ENCODE data around the gene CCKAR.
"Not testable (repeated sequence)": the region's sequence is repeated elsewhere in the genome, so short reads cannot be mapped to it uniquely, and the experiment has no call there.

The CCKAR gene

DNA sequence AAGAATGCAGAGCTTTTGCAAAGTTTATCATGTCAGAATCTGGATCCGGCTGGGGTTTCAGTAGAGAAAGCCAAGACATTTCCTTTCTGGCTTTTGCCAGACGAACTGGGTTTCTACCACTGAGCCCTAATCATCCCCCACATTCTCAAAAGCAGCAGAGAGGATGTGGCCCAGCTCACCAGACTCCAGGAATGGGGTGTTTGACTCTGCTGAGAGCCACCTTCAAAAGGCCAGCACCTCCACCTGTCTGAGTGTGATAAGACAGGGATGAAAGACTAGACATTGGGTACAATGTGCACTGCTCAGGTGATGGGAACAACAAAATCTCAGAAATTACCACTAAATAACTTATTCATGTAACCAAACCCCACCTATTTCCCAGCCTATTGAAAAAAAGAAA lies 25.7 kb upstream of the CCKAR start:
- Histone ChIP-seq H3K4me3 (ENCODE audit: low read length) (no peak overlapping the region), H3K27me3 (ENCODE audit: control insufficient read depth, insufficient read depth, low read length) (no peaks in the 10 kb centered on the region), H3K27ac (ENCODE audit: low read length) (no peak overlapping the region), H3K36me3 (ENCODE audit: control insufficient read depth, insufficient read depth, low read length) (no peaks in the 10 kb centered on the region), H3K9me3 (ENCODE audit: control insufficient read depth, insufficient read depth, low read length) (no peaks in the 10 kb centered on the region), H3K4me1 (ENCODE audit: control insufficient read depth, insufficient read depth, low read length) (no peaks in the 10 kb centered on the region)
- no peak for DNase-seq (ENCODE audit: low read depth, low spot score)
- WGBS (ENCODE audit: insufficient coverage, insufficient read length) = no CpG with 5 or more reads among the region's 2 CpGs

DNA sequence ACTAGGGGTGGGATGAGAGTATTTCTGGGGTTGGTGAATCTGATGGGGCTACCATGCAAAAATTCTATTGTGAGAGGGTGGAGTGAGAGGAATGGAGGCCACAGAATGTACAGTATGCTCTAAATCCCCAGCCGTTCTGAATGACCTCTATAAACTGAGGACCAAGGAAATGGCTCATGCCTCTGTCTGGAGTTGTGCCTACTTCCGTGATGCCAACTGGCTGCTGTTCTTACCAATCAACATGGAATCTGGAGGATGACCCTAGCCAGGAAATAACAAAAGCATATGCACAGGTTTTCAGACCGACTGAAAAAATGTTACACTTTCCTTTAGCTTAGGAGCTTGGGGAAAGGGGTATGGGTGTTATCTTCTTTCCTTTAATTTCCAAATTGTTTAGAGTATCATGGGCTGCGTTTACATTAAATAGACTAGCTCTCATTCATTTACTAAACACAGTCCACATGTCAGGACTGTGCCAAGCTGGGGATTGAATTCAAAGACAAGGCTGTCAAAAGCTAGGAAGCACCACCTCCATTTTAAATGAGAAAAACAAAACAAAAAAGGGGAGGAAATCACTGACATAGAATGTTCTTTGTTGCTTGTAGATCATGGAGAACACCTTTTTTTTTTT lies 20.2 kb upstream of the CCKAR start:
- Histone ChIP-seq H3K9me3 (ENCODE audit: control insufficient read depth, insufficient read depth, low read length) (no peaks in the 10 kb centered on the region), H3K36me3 (ENCODE audit: control insufficient read depth, insufficient read depth, low read length) (no peaks in the 10 kb centered on the region), H3K4me3 (ENCODE audit: low read length) (no peak overlapping the region), H3K27ac (ENCODE audit: low read length) (no peak overlapping the region), H3K4me1 (ENCODE audit: control insufficient read depth, insufficient read depth, low read length) (no peaks in the 10 kb centered on the region), H3K27me3 (ENCODE audit: control insufficient read depth, insufficient read depth, low read length) (no peaks in the 10 kb centered on the region)
- no CpG with 5 or more reads among the region's 4 CpGs for WGBS (ENCODE audit: insufficient coverage, insufficient read length)
- DNase-seq (ENCODE audit: low read depth, low spot score) = no peak

DNA sequence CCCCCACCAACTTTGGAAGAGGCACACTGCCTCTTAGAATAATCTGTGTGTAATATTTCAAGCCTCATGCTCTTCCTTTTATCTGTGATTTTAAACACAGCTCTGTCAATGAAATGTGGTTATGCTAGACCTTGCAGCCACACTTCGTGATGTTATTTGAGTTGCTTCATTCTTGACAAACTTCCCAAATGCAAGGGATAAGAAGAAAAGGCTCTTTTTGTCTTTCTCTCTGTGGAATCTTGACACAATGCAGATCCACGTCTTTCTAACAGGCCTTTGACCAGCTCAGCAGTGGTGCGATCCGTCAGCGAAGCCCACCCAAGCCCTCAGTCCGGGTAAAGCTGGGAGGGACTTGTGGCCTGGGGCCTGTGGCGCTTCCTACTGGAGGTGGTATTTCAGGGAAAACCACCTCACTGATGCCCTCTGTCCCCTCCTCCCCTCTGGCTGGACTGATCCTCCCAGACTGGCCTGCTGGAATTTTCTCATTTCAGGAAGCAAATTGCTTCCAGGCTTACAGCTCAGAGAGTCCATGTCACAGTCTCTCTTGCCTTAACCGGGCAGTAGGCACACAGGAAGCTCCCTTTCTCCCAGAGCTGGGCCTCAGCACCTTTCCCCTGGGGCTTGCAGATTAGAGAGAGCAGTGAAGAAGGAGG lies 19.5 kb upstream of the CCKAR start:
- DNase-seq (ENCODE audit: low read depth, low spot score) = no peak
- no peaks in the 10 kb centered on the region for H3K4me1 ChIP-seq (ENCODE audit: control insufficient read depth, insufficient read depth, low read length)
- no peaks in the 10 kb centered on the region for H3K36me3 ChIP-seq (ENCODE audit: control insufficient read depth, insufficient read depth, low read length)
- no peak overlapping the region for H3K27ac ChIP-seq (ENCODE audit: low read length)
- no peak overlapping the region for H3K4me3 ChIP-seq (ENCODE audit: low read length)
- no peaks in the 10 kb centered on the region for H3K27me3 ChIP-seq (ENCODE audit: control insufficient read depth, insufficient read depth, low read length)
- no CpG with 5 or more reads among the region's 8 CpGs for WGBS (ENCODE audit: insufficient coverage, insufficient read length)
- H3K9me3 ChIP-seq (ENCODE audit: control insufficient read depth, insufficient read depth, low read length) = no peaks in the 10 kb centered on the region

DNA sequence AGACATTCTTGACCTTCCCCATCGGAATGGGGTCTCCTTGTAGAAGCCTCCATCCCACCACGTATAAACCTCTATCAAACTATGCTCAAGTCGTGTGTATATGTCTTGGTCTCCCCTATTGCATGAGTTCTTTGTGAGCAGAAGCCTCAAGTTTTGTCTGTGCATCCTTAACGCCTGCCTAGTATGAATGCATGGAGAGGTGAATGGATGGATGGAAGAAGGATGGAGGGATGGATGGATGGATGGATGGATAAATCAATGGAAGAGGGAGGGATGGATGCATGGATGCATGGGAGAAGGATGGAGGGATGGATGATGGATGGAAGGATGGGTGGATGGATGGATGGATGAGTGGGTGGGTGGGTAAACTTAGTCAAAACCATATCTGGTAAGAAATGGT lies 17.0 kb upstream of the CCKAR start:
- Histone ChIP-seq H3K4me1 (ENCODE audit: control insufficient read depth, insufficient read depth, low read length) (no peaks in the 10 kb centered on the region), H3K27me3 (ENCODE audit: control insufficient read depth, insufficient read depth, low read length) (no peaks in the 10 kb centered on the region), H3K9me3 (ENCODE audit: control insufficient read depth, insufficient read depth, low read length) (no peaks in the 10 kb centered on the region), H3K4me3 (ENCODE audit: low read length) (no peak overlapping the region), H3K27ac (ENCODE audit: low read length) (no peak overlapping the region), H3K36me3 (ENCODE audit: control insufficient read depth, insufficient read depth, low read length) (no peaks in the 10 kb centered on the region)
- DNase-seq (ENCODE audit: low read depth, low spot score) = no peak
- no CpG with 5 or more reads among the region's 4 CpGs for WGBS (ENCODE audit: insufficient coverage, insufficient read length)

DNA sequence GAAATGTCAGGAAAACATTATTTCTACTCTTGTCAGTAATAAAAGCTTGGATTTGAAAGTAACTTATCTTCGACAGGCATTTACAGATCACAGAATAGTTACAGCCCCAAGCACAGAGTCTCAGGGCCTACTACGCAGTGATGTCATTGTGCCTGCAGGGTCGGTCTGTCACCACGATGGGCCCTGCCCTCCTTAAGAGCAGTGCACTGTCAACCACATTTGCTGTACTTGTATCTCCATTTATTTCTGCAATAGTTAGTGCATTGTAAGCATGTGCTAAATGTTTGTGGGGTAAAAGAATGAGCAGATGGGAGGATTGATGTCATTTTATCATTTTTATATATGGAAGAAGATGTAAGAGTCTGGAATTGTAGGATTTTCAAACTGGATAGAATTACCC lies 13.6 kb upstream of the CCKAR start:
- H3K9me3 ChIP-seq (ENCODE audit: control insufficient read depth, insufficient read depth, low read length) = no peaks in the 10 kb centered on the region
- no peak for DNase-seq (ENCODE audit: low read depth, low spot score)
- no peaks in the 10 kb centered on the region for H3K27me3 ChIP-seq (ENCODE audit: control insufficient read depth, insufficient read depth, low read length)
- WGBS (ENCODE audit: insufficient coverage, insufficient read length) = no CpG with 5 or more reads among the region's 4 CpGs
- H3K4me1 ChIP-seq (ENCODE audit: control insufficient read depth, insufficient read depth, low read length) = no peaks in the 10 kb centered on the region
- no peaks in the 10 kb centered on the region for H3K36me3 ChIP-seq (ENCODE audit: control insufficient read depth, insufficient read depth, low read length)
- no peak overlapping the region for H3K27ac ChIP-seq (ENCODE audit: low read length)
- H3K4me3 ChIP-seq (ENCODE audit: low read length) = no peak overlapping the region

DNA sequence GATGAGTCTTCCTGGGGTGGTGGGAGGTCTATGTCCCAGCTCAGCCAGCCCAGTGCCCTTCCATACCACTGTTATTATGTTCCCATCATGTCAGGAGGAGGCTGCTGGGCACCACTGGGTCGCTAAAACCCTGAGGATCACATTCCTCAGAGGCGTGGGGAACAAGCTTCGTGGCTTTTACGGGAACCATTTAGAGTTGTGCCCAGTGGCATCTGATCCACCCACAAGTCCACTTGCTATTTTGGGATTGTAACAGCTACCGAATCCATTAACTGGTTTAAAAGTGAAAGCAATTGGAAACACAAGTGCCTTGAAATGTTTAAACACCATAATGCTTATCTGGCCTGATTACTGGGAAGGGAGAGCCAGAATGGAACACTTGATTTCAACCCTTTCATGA lies 13.1 kb upstream of the CCKAR start:
- H3K36me3 ChIP-seq (ENCODE audit: control insufficient read depth, insufficient read depth, low read length) = no peaks in the 10 kb centered on the region
- H3K9me3 ChIP-seq (ENCODE audit: control insufficient read depth, insufficient read depth, low read length) = no peaks in the 10 kb centered on the region
- H3K27ac ChIP-seq (ENCODE audit: low read length) = no peak overlapping the region
- DNase-seq (ENCODE audit: low read depth, low spot score) = no peak
- H3K4me1 ChIP-seq (ENCODE audit: control insufficient read depth, insufficient read depth, low read length) = no peaks in the 10 kb centered on the region
- no CpG with 5 or more reads among the region's 5 CpGs for WGBS (ENCODE audit: insufficient coverage, insufficient read length)
- H3K27me3 ChIP-seq (ENCODE audit: control insufficient read depth, insufficient read depth, low read length) = no peaks in the 10 kb centered on the region
- no peak overlapping the region for H3K4me3 ChIP-seq (ENCODE audit: low read length)

DNA sequence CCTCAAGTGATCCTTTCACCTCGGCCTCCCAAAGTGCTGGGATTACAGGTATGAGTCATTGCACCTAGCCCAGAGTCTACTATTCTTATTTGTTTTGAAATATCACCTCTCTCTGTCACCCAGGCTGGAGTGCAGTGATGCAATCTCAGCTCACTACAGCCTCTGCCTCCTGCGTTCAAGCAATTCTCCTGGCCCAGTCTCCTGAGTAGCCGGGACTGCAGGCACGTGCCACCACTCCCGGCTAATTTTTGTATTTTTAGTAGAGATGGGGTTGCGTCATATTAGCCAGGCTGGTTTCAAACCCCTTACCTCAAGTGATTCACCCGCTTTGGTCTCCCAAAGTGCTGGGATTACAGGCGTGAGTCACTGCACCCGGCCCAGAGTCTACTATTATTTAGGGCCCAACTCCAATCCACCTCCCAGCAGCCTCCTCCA lies 10.3 kb upstream of the CCKAR start:
- DNase-seq (ENCODE audit: low read depth, low spot score); H3K4me3 ChIP-seq (ENCODE audit: low read length); H3K9me3 ChIP-seq (ENCODE audit: control insufficient read depth, insufficient read depth, low read length); H3K27ac ChIP-seq (ENCODE audit: low read length); H3K36me3 ChIP-seq (ENCODE audit: control insufficient read depth, insufficient read depth, low read length); H3K27me3 ChIP-seq (ENCODE audit: control insufficient read depth, insufficient read depth, low read length); H3K4me1 ChIP-seq (ENCODE audit: control insufficient read depth, insufficient read depth, low read length): not testable (repeated sequence)
- WGBS (ENCODE audit: insufficient coverage, insufficient read length) = no CpG with 5 or more reads among the region's 9 CpGs

DNA sequence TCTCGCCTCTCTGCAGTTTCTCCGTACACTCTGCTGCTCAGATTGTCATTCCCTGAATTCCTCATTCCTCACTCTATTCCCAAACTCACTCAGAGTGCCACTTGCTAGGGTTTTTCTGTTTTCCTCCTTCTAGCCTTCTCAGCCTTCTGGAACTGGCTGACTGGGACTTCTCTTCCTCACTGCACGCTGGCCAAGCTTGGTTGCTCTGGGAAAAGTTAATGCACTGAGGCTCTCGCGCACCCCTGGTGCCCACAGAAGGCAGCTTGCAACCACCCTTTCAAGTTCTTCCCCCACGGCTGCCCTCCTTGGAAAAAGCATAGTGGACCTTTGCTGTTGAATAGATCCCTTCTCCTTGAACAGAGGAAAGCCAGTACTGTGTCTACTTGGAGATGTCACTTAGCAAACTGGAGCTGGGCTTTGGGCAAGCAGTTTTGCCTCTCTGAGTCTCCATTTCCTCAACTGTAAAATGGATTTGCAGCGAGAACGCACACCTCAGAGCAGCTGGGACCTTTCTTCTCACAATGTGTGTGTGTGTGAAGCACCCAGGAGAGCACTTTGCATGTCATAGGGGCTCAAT lies 6.0 kb upstream of the CCKAR start:
- no CpG with 5 or more reads among the region's 8 CpGs for WGBS (ENCODE audit: insufficient coverage, insufficient read length)
- Histone ChIP-seq H3K4me3 (ENCODE audit: low read length) (no peak overlapping the region), H3K27me3 (ENCODE audit: control insufficient read depth, insufficient read depth, low read length) (no peaks in the 10 kb centered on the region), H3K9me3 (ENCODE audit: control insufficient read depth, insufficient read depth, low read length) (no peaks in the 10 kb centered on the region), H3K36me3 (ENCODE audit: control insufficient read depth, insufficient read depth, low read length) (no peaks in the 10 kb centered on the region), H3K27ac (ENCODE audit: low read length) (no peak overlapping the region), H3K4me1 (ENCODE audit: control insufficient read depth, insufficient read depth, low read length) (no peaks in the 10 kb centered on the region)
- no peak for DNase-seq (ENCODE audit: low read depth, low spot score)

DNA sequence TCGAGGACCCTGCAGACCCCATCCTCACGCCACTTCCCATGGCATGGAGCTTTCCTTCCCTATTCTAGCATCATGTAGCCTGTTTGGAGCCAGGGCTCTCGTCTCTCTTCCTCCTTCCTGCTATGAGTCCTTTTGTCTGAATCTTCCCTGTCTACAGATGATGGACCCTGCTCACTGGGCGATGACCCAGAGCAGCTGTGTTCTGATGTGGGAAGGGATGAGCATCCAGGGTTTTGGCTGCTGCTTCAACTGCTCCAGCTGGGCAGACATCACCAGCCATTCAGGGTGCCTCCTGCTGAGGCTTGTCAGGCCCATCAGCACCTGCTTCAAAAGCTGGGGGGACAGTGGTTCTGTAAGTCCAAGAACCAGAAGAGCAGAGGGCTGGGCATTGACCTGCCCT lies 3.2 kb upstream of the CCKAR start:
- no peaks in the 10 kb centered on the region for H3K36me3 ChIP-seq (ENCODE audit: control insufficient read depth, insufficient read depth, low read length)
- no peak overlapping the region for H3K27ac ChIP-seq (ENCODE audit: low read length)
- DNase-seq (ENCODE audit: low read depth, low spot score) = no peak
- H3K4me3 ChIP-seq (ENCODE audit: low read length) = no peak overlapping the region
- 0 out of 2 replicates have a peak, but pooled peaks cover 1% of the 10 kb centered on the region for H3K4me1 ChIP-seq (ENCODE audit: control insufficient read depth, insufficient read depth, low read length)
- no peaks in the 10 kb centered on the region for H3K27me3 ChIP-seq (ENCODE audit: control insufficient read depth, insufficient read depth, low read length)
- WGBS (ENCODE audit: insufficient coverage, insufficient read length) = no CpG with 5 or more reads among the region's 4 CpGs
- H3K9me3 ChIP-seq (ENCODE audit: control insufficient read depth, insufficient read depth, low read length) = no peaks in the 10 kb centered on the region

DNA sequence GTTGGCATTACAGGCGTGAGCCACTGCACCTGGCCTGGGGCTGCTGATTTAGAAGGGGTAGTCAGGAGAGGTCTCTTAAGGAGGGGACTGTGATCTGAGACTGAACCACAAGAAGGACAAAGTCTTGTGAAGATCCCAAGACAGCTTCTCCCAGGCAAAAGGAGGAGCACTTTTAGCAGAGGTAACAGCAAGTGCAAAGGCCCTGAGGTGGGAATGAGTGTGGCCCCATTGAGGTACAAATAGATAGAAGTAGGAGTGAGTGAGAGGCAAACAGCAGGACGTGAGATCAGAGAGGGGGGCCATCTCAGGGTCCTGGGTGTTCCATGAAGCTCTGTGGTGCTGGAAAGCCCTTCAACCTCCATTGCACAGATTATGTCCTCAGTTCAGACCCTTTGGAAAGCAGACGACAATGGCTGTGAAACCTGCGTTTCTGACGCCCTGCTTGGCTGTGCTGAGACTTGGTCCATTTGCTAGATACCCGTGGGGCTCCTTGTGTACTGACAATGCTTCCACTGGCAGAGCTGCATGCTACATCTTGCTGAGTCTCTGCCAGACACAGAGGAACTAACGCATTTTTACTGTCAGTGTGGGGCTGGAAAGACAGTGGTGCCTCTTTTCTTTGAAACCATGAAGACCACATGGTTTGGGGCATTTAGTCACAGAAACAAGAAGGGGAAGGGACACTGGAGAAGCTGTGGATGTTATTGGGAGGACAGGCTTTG lies 1.3 kb upstream of the CCKAR start:
- no peak overlapping the region for H3K4me3 ChIP-seq (ENCODE audit: low read length)
- WGBS (ENCODE audit: insufficient coverage, insufficient read length) = no CpG with 5 or more reads among the region's 7 CpGs
- 0 out of 2 replicates have a peak, but pooled peaks cover 1% of the 10 kb centered on the region for H3K4me1 ChIP-seq (ENCODE audit: control insufficient read depth, insufficient read depth, low read length)
- no peak overlapping the region for H3K27ac ChIP-seq (ENCODE audit: low read length)
- H3K27me3 ChIP-seq (ENCODE audit: control insufficient read depth, insufficient read depth, low read length) = no peaks in the 10 kb centered on the region
- no peaks in the 10 kb centered on the region for H3K36me3 ChIP-seq (ENCODE audit: control insufficient read depth, insufficient read depth, low read length)
- DNase-seq (ENCODE audit: low read depth, low spot score) = no peak
- H3K9me3 ChIP-seq (ENCODE audit: control insufficient read depth, insufficient read depth, low read length) = no peaks in the 10 kb centered on the region
